GM23338 (cell line): ENCODE data around the gene GFPT2.

Source experiments
- CREB1 ChIP-seq: fragments of 250-450 bp; sonication (Bioruptor Pico); IDR thresholded peaks from 2 replicates; pipeline ENCODE4 v1.5.0; 2020; ENCODE audit warnings: low read depth, mild to moderate bottlenecking, moderate library complexity
- CTCF ChIP-seq, 2 experiments: fragments of 200-600 bp in 1 of 2; sonication (generic) in 1 of 2; conservative IDR thresholded peaks; 2 replicates each; pipeline versions ENCODE4 v1.5.1 to v1.6.1; 2016 to 2017; ENCODE audit warnings: antibody characterized with exemption in 2 of 2, low read depth in 2 of 2, mild to moderate bottlenecking in 2 of 2, moderate library complexity in 1 of 2
- EZH2 ChIP-seq: fragments of 200-600 bp; sonication (generic); IDR thresholded peaks from one replicate; pipeline ENCODE4 v1.8.0; 2017; ENCODE audit warnings: antibody characterized with exemption, mild to moderate bottlenecking, low read depth; ENCODE audit not compliant: unreplicated experiment
- STAT1 ChIP-seq: IDR thresholded peaks from one replicate; pipeline ENCODE4 v1.6.1; 2016; ENCODE audit warnings: antibody characterized with exemption; ENCODE audit not compliant: unreplicated experiment

GRCh38 chr5:180296771-180297170 lies 56.4 kb downstream of the GFPT2 start:
- TF ChIP-seq CTCF (conservative IDR thresholded peaks at IDR 0.05; ENCODE audit: low read depth in 2 of 2) = no peak
- TF ChIP-seq EZH2 = no peak
- TF ChIP-seq CREB1 = no peak
- no peak for TF ChIP-seq STAT1
